Fibroblast of lung (primary cell): ENCODE measurements around the gene GPR142. TPM values are rescaled to one million over a fixed set of nuclear protein-coding genes. Genes with fewer than 3 reads are reported as not detected.

Experiments used
- DNase-seq, 2 donors: peaks; one replicate each; pipeline versions ENCODE4 v3.0.0 to v3.0.0-alpha.2; 2010; ENCODE audit warnings: low read depth in 2 of 2
- H2AFZ ChIP-seq: 2 replicates; pipeline ENCODE4 v1.5.1; 2012; ENCODE audit warnings: low read length, control low read depth, inconsistent platforms
- H3K27ac ChIP-seq: 2 replicates; pipeline ENCODE4 v1.5.1; 2011; ENCODE audit warnings: low read length, control low read depth; ENCODE audit not compliant: insufficient read depth
- H3K27me3 ChIP-seq: 2 replicates; pipeline ENCODE4 v1.5.1; 2011; ENCODE audit warnings: mild to moderate bottlenecking, low read length; ENCODE audit not compliant: control insufficient read depth, insufficient read depth
- H3K36me3 ChIP-seq: 2 replicates; pipeline ENCODE4 v1.5.1; 2011; ENCODE audit warnings: low read length; ENCODE audit not compliant: control insufficient read depth, insufficient read depth
- H3K4me1 ChIP-seq: 2 replicates; pipeline ENCODE4 v1.5.1; 2011; ENCODE audit warnings: low read length; ENCODE audit not compliant: control insufficient read depth, insufficient read depth; ENCODE audit errors: extremely low read depth
- H3K4me2 ChIP-seq: 2 replicates; pipeline ENCODE4 v1.5.1; 2011; ENCODE audit warnings: low read length, control low read depth; ENCODE audit not compliant: insufficient read depth; ENCODE audit errors: extremely low read depth
- H3K4me3 ChIP-seq, 4 experiments: fragments of 200-600 bp in 1 of 4; sonication (generic) in 1 of 4; replicated peaks in 1 of 4; 2 replicates each; pipeline ENCODE4 v1.5.1; 2011 to 2016; ENCODE audit warnings: low read length in 4 of 4, low read depth in 3 of 4, mild to moderate bottlenecking in 3 of 4, control low read depth in 2 of 4, inconsistent platforms in 1 of 4, mixed read lengths in 1 of 4; ENCODE audit not compliant: insufficient read depth in 1 of 4; ENCODE audit errors: control extremely low read depth in 1 of 4
- H3K79me2 ChIP-seq: 2 replicates; pipeline ENCODE4 v1.5.1; 2012; ENCODE audit warnings: mild to moderate bottlenecking, low read length, inconsistent platforms; ENCODE audit not compliant: control insufficient read depth, insufficient read depth
- H3K9ac ChIP-seq: 2 replicates; pipeline ENCODE4 v1.5.1; 2011; ENCODE audit warnings: mild to moderate bottlenecking, low read length, control low read depth; ENCODE audit not compliant: insufficient read depth
- H3K9me3 ChIP-seq: 2 replicates; pipeline ENCODE4 v1.5.1; 2012; ENCODE audit warnings: low read depth, low read length; ENCODE audit not compliant: control insufficient read depth, insufficient read depth
- H4K20me1 ChIP-seq: 2 replicates; pipeline ENCODE4 v1.5.1; 2011; ENCODE audit warnings: low read length; ENCODE audit not compliant: control insufficient read depth, insufficient read depth; ENCODE audit errors: extremely low read depth
- EZH2 ChIP-seq: IDR thresholded peaks from 2 replicates; pipeline ENCODE4 v1.5.1; 2012; ENCODE audit warnings: low read length, control low read depth, mild to moderate bottlenecking; ENCODE audit errors: missing control alignments
- polyA plus RNA-seq, 2 donors: library from polyadenylated mRNA; depleted of rRNA in 1 of 2; stranded (reverse) in 1 of 2; unstranded in 1 of 2; fragments of >200 nt; gene quantifications; 2 replicates each; pipeline ENCODE4 v1.2.1, GENCODE V29; 2011 to 2012; ENCODE audit warnings: missing spikeins in 1 of 2
- total RNA-seq: library from RNA; depleted of rRNA; stranded (reverse); fragments of >200 nt; gene quantifications from 2 replicates; pipeline ENCODE4 v1.2.1, GENCODE V29; 2014
- TF ChIP-seq, protein P1 (sequence below), 2 donors: IDR thresholded peaks in 1 of 2; conservative IDR thresholded peaks in 1 of 2; 1 replicate in 1 of 2; 2 replicates in 1 of 2; pipeline ENCODE4 v1.5.1; 2011 to 2012; ENCODE audit warnings: low read length in 2 of 2, control low read depth in 1 of 2, inconsistent platforms in 1 of 2, low read depth in 1 of 2, mild to moderate bottlenecking in 1 of 2

The GPR142 gene
- total and polyA plus RNA-seq, 2 donors (not counting 1 experiment from before 2014, with no cell fraction given): not detected

- no peak overlapping the region for H3K27ac ChIP-seq
- no peak for TF ChIP-seq EZH2
- TF ChIP-seq, protein P1, sequence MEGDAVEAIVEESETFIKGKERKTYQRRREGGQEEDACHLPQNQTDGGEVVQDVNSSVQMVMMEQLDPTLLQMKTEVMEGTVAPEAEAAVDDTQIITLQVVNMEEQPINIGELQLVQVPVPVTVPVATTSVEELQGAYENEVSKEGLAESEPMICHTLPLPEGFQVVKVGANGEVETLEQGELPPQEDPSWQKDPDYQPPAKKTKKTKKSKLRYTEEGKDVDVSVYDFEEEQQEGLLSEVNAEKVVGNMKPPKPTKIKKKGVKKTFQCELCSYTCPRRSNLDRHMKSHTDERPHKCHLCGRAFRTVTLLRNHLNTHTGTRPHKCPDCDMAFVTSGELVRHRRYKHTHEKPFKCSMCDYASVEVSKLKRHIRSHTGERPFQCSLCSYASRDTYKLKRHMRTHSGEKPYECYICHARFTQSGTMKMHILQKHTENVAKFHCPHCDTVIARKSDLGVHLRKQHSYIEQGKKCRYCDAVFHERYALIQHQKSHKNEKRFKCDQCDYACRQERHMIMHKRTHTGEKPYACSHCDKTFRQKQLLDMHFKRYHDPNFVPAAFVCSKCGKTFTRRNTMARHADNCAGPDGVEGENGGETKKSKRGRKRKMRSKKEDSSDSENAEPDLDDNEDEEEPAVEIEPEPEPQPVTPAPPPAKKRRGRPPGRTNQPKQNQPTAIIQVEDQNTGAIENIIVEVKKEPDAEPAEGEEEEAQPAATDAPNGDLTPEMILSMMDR (conservative IDR thresholded peaks at IDR 0.05 in 1 of 2, IDR thresholded peaks at IDR 0.05 in 1 of 2; ENCODE audit: low read depth in 1 of 2, low read length in 2 of 2): no peak
- no peaks in the 10 kb centered on the region for H3K4me1 ChIP-seq
- H2AFZ ChIP-seq: no peak overlapping the region
- DNase-seq: no peak
- no peaks in the 10 kb centered on the region for H3K27me3 ChIP-seq
- H3K79me2 ChIP-seq: no peaks in the 10 kb centered on the region
- H4K20me1 ChIP-seq: no peaks in the 10 kb centered on the region
- no peaks in the 10 kb centered on the region for H3K36me3 ChIP-seq
- H3K9me3 ChIP-seq: no peaks in the 10 kb centered on the region
- no peak overlapping the region for H3K9ac ChIP-seq
- no peak overlapping the region for H3K4me3 ChIP-seq
- no peak overlapping the region for H3K4me2 ChIP-seq
Measured at GRCh38 chr17:74369221-74369620, 1.9 kb downstream of the GPR142 start.

DNA sequence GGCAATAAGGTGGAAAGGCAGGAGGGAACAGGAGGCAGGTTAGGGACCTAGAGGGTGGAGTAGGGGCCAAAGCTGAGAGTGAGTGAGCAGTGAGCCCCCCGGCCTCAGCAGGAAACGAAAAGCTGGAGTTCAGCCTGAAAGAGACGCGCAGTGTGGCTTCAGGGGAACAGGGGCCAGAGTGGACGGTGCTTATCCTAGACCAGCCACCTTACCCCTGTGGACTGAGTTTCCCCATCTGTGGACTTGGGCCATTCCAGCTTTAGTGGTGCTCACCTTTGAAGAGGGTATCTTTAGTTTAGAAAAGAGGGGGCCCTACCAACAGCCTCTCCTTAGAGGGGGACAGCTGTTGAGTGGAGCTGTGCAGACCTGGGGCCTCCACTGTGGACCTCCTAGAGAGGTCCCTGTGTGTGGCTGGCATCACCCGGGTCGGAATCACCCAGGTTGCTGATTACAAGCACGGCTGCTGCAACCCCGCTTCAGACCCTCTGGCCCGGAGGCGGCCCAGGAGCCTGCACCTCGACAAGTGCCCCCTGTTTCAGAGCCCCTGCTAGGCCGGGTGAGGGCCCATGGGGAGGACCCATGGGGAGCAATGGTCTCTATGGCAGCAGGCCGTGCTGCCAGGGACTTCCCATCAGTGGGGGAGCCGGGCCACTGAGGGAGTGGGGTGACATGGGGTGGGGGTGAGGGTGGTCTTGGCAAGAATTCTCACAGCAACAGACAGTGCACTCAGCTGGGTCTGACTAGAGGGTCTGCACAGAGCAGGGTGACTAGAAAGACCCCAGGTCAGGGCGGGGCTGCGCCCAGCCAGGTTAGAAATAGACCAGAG lies 2.6 kb downstream of the GPR142 start:
- TF ChIP-seq, protein P1 (conservative IDR thresholded peaks at IDR 0.05 in 1 of 2, IDR thresholded peaks at IDR 0.05 in 1 of 2; ENCODE audit: low read depth in 1 of 2, low read length in 2 of 2): no peak
- no peak for TF ChIP-seq EZH2

DNA sequence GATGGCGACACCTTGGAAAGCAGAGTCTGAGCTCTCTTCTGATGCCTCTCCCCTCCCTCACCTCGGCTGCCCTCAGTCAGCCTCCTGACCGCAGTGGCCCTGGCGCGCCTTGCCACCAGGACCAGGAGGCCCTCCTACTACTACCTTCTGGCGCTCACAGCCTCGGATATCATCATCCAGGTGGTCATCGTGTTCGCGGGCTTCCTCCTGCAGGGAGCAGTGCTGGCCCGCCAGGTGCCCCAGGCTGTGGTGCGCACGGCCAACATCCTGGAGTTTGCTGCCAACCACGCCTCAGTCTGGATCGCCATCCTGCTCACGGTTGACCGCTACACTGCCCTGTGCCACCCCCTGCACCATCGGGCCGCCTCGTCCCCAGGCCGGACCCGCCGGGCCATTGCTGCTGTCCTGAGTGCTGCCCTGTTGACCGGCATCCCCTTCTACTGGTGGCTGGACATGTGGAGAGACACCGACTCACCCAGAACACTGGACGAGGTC lies 4.4 kb downstream of the GPR142 start:
- H3K4me3 ChIP-seq: no peak overlapping the region
- no peaks in the 10 kb centered on the region for H3K79me2 ChIP-seq
- no peak for TF ChIP-seq EZH2
- TF ChIP-seq, protein P1 (conservative IDR thresholded peaks at IDR 0.05 in 1 of 2, IDR thresholded peaks at IDR 0.05 in 1 of 2; ENCODE audit: low read depth in 1 of 2, low read length in 2 of 2): no peak
- H4K20me1 ChIP-seq: no peaks in the 10 kb centered on the region
- H3K4me2 ChIP-seq: no peak overlapping the region
- H3K27me3 ChIP-seq: no peaks in the 10 kb centered on the region
- no peak overlapping the region for H2AFZ ChIP-seq
- H3K27ac ChIP-seq: no peak overlapping the region
- H3K4me1 ChIP-seq: no peaks in the 10 kb centered on the region
- no peak for DNase-seq
- no peak overlapping the region for H3K9ac ChIP-seq
- H3K9me3 ChIP-seq: no peaks in the 10 kb centered on the region
- no peaks in the 10 kb centered on the region for H3K36me3 ChIP-seq

More for the DNA sequence above, 2.6 kb downstream of the GPR142 start:
- Histone ChIP-seq H2AFZ (no peak overlapping the region), H3K36me3 (no peaks in the 10 kb centered on the region), H3K79me2 (no peaks in the 10 kb centered on the region), H3K27ac (no peak overlapping the region), H3K27me3 (no peaks in the 10 kb centered on the region), H3K4me2 (no peak overlapping the region), H3K4me3 (no peak overlapping the region), H3K9me3 (no peaks in the 10 kb centered on the region), H4K20me1 (no peaks in the 10 kb centered on the region), H3K9ac (no peak overlapping the region), H3K4me1 (no peaks in the 10 kb centered on the region)
- DNase-seq: no peak
